Measurements from ENCODE around the gene ZC3H4.

DNA sequence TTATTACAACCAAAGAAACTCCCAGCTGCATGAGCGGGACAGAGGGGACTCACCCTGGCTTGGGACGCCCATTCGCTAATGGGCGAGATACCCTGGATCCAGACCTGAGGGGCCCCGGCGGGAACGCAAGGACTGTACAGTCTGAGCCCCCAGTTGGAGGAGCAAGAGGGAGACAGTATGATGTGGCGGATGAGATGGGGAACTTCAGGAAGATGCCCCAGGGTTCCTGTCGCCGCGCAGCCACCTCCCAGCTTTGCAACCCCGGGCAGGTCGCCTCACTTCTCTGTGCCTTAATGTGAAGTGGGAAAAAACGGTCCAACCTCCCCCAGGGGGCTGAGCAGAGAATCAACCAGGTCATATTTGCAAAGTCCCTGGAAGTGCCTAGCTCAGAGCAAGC, 91.4 kb downstream of the ZC3H4 start:
- no peak for TF ChIP-seq ZFP30 (CRISPR knock-in tag; IDR thresholded peaks at IDR 0.05)
- no peak for TF ChIP-seq ESRRG (CRISPR knock-in tag; IDR thresholded peaks at IDR 0.05)
- TF ChIP-seq, protein P1, sequence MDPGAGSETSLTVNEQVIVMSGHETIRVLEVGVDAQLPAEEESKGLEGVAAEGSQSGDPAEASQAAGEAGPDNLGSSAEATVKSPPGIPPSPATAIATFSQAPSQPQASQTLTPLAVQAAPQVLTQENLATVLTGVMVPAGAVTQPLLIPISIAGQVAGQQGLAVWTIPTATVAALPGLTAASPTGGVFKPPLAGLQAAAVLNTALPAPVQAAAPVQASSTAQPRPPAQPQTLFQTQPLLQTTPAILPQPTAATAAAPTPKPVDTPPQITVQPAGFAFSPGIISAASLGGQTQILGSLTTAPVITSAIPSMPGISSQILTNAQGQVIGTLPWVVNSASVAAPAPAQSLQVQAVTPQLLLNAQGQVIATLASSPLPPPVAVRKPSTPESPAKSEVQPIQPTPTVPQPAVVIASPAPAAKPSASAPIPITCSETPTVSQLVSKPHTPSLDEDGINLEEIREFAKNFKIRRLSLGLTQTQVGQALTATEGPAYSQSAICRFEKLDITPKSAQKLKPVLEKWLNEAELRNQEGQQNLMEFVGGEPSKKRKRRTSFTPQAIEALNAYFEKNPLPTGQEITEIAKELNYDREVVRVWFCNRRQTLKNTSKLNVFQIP (CRISPR knock-in tag; IDR thresholded peaks at IDR 0.05; ENCODE audit: borderline replicate concordance, low read depth) = no peak
- TF ChIP-seq RARB (CRISPR knock-in tag; IDR thresholded peaks at IDR 0.05) = no peak
